Mesenteric fat pad (tissue), 1 donor: Measurements from ENCODE around the gene DCC. TPM values are rescaled to one million over a fixed set of nuclear protein-coding genes. Genes with fewer than 3 reads are reported as not detected.
"Not testable (repeated sequence)": the region's sequence is repeated elsewhere in the genome, so short reads cannot be mapped to it uniquely, and the experiment has no call there.

Source experiments
- DNase-seq: peaks from one replicate; pipeline ENCODE4 v3.0.0-alpha.2; 2020; ENCODE audit warnings: low spot score
- total RNA-seq: library from RNA; stranded (reverse); fragmentation: NEBNext Ultra II Directional; extraction: Animal tissue kit (Norgen Biotek cat#: 25700); gene quantifications from one replicate; pipeline ENCODE4 v1.2.1, GENCODE V29; 2021
- donor health status: DM: yes; HTN: yes; CAD: no.

The DCC gene
- total RNA-seq, 1 donor from 2014 or later, result 0.42 TPM

DNA sequence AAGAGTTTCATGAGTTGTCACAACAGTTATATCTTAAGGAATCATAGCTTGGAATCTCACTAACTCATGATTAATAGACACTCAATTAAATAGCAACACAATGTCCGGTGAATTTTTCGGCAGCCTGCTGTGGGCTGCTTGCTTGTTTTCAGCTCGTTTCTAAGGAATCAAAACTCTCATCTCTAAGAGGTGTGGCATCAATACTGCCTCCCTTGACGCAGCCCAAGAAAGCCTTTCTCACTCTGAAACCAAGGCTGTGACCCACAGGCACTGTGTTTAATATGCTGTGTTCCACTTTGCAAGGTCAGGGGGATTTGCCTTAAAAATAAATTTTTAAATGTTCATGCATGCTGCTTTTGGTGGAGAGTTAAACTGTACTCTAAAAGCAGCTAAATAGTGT is 5.4 kb downstream of the DCC start:
- DNase-seq, result no peak

DNA sequence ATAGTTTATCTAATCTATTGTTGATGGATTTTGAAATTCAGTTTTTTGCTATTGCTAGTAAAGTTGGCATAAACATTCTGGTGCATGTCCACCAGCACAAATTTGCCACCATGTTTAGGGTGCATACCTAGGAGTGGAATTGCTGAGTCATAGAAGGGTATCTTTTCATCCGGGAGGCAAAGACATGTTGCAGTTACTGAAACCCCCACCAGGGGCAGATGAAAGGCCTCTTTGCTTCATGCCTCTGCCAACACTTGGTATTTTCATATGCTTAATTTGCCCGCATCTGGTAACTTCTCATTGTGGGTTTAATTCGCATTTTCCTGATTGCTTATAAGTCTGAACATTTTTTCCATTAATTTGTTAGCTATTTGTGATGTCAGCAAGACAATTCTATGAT is 8.2 kb downstream of the DCC start:
- no peak for DNase-seq

DNA sequence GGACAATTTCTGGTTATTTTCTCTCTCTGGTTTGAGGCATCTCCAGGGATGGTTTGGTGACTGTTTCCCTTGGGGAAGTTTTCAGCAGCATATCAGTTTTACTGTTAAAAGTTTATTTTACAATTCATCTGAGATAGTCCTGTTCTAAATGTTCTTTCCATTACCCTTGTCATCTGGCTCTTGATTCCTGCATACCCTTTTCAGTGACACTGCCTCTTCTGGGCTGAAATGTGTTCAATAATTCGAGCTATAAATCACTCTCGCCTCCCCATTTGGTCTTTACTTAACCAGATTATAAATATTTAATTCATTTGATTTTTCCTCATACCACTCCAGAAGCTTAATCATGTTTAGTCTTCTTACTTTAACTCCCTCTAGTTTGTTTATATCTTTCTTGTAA is 9.5 kb downstream of the DCC start:
- no peak for DNase-seq

DNA sequence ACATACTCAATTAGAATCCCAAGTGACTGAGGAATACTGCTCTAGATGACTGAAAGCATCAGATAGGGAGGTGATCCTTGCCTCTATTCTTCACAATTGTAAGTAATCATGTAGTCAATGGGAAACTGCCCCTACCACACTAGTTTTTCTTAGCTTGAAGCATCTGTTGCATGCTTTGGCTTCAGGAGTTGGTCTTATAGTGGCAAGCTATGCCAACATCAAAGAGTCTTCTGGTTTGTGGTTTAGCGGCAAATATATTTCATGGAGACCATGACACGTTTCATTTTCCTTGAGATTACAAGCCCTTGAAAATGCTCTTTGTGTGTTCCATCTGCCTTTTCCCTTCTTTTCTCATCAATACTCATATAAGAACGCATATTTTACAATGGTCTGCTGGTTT is 12.9 kb downstream of the DCC start:
- DNase-seq, result no peak

DNA sequence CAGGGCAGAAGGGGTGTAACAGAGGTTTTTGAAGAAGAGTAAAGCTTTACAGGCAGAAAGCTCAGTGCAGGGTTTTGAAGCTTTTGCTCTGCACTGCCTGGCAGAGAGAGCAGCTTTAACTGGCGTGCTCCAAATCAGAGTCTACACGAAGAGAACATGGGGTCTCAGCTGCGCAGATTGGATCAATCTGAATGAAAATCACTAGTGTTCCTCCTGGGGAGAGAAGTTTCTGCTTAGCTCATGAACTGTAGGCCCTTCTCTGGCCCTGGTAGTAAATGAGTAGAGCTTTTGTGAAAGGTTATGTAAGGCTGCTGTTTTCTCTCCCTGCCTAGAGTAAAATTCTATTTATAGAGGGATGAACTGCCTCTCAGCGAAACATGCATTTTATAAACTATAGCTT is 13.6 kb downstream of the DCC start:
- DNase-seq, result no peak

DNA sequence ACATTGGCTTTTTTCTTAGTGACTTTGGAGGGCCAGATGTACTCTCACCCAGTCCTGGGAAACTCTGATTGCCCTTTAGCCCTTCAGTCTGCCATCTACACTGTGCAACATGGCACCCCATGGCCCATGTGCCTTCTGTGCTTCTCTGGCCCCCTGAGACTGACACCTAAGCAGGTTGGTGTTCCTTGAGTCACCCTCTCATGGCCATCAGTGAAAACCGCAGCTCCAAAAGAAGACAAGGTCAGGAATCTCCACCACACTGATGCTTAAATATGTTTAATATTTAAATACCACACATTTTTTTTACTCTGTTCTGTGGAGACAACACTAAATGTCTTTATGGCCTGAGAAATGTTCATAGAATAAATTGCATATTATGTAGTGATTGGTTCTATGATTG is 23.9 kb downstream of the DCC start:
- DNase-seq, result no peak

DNA sequence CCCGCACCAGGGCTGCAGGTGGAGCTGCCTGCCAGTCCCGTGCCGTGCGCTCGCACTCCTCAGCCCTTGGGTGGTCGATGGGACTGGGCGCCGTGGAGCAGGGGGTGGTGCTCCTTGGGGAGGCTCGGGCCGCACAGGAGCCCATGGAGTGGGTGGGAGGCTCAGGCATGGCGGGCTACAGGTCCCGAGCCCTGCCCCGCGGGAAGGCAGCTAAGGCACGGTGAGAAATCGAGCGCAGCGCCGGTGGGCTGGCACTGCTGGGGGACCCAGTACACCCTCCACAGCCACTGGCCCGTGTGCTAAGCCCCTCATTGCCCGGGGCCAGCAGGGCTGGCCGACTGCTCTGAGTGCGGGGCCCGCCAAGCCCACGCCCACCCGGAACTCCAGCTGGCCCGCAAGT is 26.9 kb downstream of the DCC start:
- DNase-seq, result not testable (repeated sequence)

DNA sequence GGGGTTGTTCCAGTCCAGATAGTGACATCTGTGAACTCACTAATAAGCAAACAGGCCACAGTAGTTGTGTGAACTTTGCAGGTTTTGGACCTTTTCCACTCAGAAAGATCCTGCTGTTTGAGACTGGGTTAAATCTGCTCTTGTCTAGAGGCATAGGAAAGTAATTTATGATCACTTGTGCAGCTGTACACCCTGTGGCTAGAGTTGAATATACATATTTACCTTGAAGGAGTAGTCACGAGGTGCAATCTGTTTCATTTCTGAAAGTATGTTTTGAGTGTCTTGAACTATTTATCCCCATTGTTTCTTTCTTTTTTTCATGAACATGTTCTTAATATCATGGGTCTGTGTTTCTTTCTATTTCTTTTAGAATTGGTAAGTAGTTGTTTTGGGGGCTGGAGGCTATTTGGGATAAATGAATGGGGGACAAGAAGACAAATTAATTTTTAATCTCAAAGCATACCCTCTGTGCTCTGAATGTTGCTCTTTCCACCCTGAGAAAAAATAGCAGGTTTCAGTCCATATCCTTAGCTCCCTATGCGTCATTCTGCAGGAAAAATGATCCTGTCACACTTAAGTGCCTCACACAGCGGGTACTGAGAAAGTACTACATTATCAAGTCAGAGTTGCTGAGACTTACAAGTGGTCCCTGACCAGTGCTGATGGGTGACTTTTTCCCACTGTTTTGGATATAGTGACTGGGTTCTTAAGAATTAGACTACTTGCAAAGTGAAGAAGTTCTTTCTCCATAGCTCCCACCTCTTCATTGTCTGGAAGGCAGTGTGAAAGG is 28.2 kb downstream of the DCC start:
- no peak for DNase-seq

DNA sequence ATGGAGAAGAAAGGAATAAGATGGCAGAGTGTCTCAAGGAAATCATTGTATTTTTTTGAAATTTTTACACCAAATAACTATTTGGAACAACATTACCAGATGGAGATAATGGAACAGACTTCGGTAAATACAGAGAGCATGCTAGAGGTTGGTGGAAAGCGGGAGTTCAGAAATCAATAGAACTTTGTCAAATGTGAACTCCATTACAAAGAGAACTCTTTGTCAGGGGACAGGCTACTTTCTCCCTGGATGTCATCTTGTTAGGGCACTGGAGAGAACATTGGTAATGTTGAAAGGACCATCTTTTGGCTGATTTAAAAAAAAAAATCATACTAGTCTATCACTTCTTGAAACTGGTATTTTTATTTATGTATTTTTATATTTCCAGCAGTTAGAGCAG is 30.8 kb downstream of the DCC start:
- no peak for DNase-seq

DNA sequence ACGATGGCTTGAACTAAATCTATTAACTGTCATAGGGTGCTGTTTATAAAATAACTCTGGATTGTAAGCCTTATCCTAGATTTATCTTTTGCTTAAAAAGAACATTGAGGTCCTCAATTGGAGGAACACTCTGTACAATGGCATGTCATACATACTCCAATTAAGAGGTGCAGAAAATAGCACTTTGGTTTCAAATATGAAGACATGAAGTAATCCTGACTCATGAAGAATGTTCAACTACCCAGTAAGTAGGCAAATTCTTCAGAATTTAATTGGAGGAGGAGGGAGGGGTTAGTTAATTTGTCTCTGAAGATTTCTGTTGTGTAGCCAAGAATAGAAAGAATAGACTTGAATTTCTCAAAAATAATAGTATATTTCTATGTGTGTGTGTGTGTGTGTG is 36.1 kb downstream of the DCC start:
- no peak for DNase-seq

DNA sequence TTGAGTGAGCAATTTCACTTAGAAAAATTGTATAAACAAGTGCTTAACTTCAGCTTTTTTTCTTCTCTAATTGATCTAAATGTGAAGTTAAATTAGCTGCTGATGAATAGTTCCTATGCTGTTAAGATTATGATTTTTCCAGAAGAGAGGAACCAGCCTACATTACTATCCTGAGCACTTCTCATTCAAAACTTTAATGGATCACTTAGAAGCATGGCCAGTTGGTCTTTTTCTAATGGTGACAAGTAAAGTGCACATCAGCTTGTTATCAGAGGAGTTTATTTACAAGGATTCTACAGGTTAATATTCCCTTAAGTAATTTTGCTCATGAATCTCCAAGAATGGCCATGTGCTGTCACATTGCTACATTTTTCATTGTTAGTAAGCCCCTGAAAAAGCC is 37.1 kb downstream of the DCC start:
- DNase-seq, result no peak

DNA sequence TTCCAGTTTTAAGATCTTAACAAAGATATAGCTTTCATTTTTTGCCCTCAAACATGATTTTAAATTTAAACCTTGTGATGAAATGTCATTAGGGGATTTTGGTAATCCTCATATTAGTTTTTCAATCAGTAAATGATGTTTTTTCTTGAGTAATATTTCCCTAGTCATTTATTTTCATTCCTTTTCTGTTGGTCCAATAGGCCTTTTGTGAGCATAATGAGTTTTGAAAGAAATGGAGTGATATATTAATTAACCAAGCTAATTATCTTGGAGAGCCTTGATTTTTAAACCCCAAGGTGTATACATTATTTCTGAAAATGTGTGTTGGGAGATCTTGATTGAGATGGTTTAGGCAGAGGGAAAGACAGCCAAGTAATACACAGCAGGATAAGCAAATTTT is 46.3 kb downstream of the DCC start:
- DNase-seq, result no peak

DNA sequence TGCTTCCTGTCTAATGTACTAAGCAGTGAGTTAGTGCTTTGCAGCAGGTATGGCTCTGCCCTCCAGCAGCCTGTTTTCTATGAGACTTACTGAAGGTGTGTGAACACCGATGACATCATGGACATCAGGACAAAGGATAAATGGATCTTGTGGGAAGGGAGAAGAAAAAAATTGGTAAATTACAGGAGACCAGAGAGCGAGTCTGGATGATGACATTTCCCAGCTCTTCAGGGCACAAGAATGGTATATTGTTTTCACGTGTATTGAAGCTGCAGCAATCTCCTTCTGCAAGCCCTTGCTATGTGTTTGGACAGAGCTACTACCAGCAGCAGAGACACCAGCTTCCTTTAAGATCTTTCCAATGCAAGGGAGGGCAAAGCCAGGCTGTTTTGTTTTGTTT is 47.2 kb downstream of the DCC start:
- no peak for DNase-seq

DNA sequence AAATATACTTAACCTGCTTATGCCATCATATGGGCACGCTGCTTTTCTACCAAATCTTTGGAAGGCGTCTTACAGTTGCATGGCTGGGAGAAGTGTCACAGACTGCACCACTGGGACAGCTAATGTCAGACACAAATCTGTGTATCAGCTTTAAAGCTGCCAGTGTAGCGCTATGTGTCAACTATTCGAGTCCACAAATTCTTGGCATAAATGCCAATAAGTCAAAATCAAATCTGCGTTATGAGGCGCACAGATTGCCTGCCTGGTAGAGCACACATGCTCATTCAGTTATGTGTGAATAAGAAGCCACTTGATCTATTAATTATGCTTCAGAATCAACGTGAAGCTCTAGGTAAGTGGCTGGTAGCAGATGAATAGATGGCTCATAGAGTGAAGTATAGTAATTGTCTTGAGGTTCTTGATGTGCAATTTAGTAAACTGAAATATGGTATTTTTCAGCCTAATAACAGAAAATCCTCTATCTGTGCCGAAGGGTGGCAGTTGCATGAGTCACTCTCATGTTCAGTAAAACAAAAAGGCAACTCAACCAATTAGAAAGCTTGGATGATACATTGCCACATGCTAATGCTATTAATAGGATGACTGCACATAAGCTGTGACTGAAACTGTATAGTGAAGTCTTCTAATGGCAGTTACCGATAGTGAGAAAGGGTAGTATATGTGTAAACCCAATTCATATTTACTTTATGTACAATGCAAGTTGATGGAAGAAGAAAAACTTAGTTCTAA is 52.0 kb downstream of the DCC start:
- no peak for DNase-seq

DNA sequence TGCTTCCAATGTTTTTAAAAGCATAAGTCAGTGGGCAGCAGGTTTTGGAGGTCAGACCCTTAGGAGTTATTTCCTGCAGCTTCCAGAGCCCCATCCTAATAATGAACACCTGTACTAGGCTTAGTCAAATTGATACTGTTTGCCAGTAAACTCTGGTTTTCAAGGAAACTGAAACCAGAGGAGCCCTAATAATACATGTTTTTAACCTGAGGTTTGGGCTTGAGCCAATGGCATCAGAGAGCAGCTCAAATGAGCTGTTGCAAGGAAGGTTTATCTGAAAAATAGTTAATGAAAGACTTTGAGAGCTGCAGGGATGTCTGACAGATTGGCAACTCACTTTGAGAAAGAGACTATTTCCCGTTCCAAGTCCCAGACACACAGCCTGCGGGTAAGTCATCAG is 54.6 kb downstream of the DCC start:
- no peak for DNase-seq

DNA sequence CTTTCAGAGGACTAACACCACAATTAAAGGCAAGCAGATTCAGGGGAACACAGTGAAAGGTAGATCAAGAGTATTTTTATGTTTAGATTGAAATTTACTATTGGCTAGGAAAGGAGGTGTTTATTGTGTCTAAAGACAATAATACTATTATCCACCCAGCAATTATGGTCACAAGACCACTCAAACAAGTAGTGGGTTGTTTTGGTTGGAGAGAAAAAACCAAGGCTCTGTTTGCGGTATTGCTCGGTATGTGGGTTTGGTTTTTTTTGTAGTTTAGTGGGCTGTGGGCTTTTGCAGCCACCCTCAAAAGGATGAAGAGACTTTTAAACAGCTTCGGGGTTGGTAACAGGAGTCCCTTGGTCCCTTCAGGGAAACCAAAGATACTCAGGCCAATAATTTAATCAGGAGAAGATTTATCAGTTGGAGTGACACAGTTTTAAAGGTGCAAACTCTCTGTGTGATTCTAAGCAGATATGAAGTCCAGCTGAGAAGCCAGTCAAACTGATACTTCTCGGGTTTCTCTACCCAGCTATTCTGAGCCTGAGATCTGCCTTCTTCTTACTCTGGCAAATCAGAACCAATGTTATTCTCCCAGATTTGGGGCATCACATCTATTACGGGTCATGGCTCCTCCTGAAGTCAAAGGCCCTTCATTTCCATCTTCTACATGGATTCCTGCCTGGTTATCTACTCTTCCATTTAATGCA is 55.3 kb downstream of the DCC start:
- DNase-seq, result no peak

DNA sequence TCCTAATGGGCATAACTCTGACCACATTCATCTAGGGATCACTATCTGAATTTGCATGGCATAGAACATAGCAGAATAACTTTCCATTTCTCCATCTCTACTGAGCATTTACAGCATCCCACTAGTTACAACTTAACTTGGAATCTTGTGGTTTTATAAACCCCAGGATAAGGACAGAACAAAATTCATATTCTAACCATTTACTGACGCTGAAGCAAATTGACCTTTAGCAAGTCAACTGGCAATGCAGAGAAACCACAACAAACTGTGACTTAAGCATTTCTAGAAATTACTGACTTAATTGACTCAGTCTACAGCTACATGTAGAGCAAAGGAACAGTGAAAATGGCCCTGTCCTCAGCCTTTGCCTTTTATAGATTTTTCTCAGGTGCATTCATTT is 61.2 kb downstream of the DCC start:
- no peak for DNase-seq

DNA sequence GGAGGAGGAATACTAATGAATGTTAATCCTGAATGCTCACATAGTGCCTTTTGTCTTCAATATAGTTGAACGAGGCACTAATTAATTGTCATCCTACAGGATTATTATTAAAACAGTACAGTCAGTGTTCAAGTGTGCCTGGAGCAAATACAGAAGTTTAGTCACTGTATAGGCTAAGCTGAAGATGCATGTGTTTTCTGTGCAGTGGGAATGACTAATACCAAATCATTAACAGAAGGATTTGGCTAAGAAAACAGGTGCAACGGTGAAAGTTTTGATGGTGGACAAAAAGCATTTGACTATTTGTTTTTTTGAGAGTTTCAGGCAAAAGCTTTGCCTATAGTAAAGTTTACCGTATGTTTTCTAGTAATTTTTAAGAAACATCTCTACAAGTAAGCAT is 62.8 kb downstream of the DCC start:
- no peak for DNase-seq

DNA sequence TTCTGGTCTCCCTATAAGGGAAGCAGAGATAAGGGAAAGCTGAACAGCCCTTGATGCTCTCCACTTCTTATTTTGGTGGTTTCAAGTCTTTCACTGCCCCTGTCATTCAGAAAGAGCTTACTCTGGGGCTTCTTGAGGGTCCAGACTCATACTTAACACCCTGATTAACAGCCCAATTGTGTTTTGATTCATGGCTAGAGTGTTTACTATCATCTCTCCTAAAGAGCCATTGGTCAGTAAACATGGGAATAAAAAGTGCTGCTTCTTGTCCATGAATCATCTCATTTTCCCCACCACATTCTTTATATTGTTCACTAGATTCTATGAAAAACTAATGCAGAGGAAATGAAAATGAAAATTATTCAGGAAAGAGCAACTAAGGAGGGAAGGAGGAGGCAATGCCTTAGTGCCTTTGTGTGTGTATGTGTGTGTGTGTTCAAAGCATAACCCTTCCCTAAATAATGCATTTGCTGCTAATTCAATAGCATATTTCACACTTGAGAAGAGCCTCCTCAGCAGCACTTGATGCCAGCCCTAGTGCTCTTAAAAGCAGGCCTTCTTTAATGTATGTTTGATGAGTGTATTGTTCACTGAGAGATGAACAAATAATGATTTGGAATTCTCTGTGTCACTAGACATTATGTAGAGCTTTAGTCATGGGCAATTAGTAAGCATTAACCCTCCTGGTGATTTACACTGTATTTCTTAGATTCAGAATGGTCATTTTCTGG is 63.5 kb downstream of the DCC start:
- no peak for DNase-seq

DNA sequence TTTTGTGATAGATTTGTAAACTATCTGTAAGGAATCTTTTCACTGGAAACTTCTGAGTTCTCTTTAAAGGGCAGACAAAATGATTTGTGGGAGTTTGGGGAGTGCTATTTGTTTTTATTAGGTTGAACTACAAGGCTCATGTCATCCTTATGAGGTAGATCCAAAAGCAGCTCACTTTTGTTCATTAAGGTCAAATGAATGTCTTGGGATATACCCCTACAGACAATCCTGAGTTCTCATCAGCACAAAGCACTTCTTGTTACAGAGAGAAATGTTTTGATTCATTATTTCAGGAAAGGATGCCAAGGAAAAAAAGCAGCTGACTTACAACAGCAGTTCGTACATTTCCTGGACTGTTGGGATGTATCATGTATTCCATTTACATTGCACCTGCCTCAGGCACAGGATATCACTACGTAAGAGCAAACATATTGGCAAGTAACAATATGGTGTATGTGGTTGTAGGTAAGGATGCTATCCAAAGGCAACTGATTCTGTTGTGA is 68.9 kb downstream of the DCC start:
- no peak for DNase-seq

DNA sequence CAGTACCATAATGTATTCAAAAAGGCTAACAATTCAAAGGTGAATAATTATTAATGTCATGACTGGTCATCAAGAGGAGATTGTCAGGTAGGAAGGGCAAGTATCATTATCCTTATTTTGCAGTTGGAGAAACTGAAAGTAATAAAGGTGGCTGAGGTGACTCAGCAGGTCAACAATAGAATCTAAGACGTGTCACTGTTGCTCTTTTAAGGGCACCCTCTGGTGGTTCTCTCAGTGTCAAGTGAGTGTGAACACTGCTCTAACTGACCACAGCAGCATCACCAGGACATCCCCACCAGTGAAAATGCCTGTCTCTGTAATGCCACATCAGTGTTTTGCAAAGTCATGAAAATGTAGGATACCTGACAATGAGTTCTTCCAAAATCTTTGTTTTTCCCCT is 69.7 kb downstream of the DCC start:
- DNase-seq, result no peak

DNA sequence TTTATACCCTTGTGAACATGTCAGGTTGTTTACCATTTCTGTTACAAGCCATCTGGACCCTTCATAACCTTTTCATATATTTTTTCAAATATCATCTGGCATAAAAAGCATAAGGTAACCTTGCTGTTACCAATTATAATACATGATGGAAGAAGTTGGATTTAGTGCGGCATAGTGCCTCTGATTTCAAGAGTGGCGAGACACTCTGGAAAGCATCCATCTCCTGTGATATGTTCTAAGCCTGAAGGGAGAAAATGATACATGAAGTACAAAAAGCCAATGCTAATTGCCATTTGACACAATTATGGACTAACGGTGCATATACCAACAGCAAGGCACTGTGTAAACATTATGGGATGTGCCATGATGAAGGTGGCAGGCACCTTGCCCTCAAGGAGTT is 75.1 kb downstream of the DCC start:
- DNase-seq, result no peak
